Fibroblast of skin of back (primary cell): ENCODE data around the gene E2F6. TPM values are rescaled to one million over a fixed set of nuclear protein-coding genes. Genes with fewer than 3 reads are reported as not detected.
A peak's percentile ranks its signal among the peaks of the same experiment; 100 is the strongest.

Source experiments
- DNase-seq: peaks from one replicate; pipeline ENCODE4 v3.0.0-alpha.2; 2013
- polyA plus RNA-seq, 2 experiments: library from polyadenylated mRNA; unstranded; fragments of 120-200 nt; gene quantifications; one replicate each; pipeline ENCODE4 v1.2.1, GENCODE V29; 2013; ENCODE audit not compliant: insufficient read length in 2 of 2

Gene E2F6, protein sequence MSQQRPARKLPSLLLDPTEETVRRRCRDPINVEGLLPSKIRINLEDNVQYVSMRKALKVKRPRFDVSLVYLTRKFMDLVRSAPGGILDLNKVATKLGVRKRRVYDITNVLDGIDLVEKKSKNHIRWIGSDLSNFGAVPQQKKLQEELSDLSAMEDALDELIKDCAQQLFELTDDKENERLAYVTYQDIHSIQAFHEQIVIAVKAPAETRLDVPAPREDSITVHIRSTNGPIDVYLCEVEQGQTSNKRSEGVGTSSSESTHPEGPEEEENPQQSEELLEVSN
- polyA plus RNA-seq (2013, experiment 1 of 2; ENCODE audit: insufficient read length), result 12.1 TPM
- 8.2 TPM for polyA plus RNA-seq (2013, experiment 2 of 2; ENCODE audit: insufficient read length)

DNA sequence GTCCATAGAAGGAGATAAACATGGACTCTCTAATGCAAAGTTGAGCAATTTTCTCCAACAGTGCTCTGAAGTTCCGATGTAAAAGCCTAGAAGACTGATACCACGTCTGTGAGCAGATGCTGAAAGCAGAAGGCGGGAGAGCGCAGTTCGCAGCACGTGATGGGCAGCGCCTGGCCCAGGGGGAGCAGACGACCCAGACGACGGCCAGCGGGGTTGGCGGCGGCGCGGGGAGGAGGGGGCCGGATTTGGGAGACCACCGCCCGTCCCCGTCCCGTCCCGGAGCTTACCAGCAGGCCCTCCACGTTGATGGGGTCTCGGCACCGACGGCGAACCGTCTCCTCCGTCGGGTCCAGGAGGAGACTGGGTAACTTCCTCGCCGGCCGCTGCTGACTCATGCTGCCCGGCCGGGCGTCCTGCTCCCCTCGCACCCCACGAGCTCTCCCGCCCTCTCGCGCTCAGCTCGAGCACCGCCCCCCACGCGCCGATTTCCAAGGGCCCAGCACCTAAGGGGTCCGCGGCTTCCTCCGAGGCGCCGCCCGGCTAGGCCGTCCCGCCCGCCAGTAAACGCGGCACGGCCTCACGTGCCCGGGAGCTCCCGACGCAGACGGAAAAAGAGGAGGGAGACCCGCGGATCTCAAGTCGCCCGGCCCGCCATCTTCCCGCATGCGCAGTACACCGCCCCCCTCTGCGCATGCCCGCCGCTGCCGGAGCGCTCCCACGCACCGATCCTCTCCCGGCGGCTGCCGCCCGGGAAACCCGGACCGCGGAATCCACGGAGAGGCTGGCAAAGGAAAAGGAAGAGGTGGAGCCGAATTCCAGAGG, at the start of gene E2F6:
Gene E2F6, minus strand, starts transcription at position 677 of the 822 bp plus-strand sequence. Its CDS starts 282 bp downstream, at position 395.
- peak; percentile 94 for DNase-seq

DNA sequence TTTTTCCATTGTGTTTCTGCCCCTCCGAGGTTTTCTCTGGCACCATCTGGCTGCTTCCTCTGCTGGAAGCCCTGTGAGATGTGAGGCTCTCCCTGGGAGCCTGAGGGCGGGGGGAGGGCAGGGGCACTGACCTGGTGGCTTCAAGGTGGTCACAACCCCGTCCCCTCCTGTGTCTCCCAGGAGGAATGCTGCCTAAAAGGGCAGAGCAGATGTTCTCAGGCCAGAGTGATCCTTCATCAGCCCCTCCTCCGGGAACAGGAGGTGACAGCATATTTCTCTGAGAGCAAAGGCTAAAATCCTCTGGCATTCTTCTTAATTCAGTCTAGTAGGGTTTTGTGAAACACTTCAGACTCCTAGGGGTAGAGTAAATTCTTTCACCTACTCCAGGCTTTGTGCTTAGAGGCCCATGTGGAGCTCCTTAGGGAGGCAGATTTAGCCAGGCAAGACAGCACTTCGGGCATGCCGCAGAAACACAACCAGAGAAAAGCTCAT, 49.6 kb upstream of the E2F6 start:
- DNase-seq, result no peak

DNA sequence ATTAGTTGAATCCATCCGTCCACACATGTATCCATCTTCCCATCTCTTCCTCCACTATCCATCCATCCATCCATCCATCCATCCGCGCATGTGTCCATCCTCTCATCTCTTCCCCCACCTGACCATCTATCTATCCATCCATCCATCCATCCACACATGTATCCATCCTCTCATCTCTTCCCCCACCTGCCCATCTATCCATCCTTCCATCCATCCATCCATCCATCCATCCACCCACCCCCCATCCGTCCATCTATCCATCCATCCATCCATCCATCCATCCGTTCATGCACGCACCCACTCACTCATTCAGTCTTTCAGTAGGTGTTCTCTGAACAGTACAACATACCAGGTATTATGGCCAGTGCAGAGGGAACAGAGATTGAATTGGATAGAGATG, 48.9 kb upstream of the E2F6 start:
- no peak for DNase-seq

DNA sequence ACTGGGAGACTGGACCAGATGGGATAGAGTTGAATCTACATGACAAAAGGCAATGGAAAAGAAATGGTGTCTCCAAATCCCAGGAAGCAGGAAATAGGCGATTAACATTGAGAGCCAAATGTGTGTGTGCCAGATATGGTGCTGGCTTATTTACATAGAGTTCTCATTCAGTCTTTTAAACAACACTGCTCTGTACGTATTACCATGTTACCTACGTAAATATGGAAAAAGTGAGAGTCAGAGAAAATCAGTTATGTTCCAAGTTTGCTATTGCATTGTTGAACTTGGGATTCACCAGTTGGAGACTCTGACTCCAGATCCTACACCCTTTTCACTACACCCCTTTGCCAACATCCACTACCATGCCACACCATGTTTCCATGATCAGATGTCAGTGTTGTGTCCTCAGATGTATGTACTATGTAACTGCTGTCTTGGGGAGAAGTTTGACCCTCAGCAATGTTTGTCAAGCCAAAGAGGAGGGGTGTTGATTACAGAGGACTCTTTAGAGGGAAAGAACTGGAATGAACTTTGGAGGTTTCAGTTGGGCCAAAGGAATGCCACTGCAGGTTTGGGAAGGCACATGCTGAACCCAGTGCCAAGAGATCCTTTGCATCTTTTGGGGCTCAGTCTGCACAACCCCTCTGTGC, 48.2 kb upstream of the E2F6 start:
- no peak for DNase-seq

DNA sequence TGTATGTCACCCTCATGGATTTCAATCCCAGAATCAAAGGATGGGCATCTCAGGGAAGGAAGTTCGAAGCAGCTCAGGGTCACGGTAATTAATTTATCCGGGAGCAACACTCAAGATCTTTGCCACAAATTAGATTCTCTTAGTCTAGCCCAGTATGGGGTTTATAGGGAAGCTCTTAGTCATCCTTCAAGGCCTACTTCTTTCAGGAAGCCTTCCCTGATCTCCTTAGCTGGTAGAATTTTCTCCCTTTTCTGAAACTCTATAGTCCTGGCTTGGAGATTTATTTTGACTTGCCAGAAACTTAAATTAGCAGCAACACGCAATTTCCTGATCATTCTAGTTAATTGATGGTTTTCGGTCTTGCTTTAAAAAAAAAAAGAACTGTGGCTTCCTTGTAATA, 47.4 kb upstream of the E2F6 start:
- DNase-seq, result no peak

DNA sequence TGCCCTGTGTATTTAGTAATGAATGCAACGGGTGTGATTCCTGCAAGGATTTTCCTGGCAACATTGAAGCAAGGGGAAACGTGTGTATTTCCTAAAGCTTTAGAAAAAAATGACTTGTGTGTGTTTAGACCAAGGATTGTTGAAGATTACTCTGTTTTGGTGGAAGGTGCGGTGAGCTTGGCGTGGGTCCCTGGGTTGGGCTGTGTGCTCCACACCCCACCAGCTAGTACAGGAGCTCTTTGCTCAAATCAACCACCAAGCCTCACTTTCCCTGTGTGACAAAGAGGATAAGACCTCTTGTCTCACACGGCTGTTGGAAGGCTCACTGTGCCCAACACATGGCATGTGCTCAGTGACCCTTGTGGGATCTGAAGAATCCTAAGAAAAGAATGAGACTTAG, 46.5 kb upstream of the E2F6 start:
- no peak for DNase-seq

DNA sequence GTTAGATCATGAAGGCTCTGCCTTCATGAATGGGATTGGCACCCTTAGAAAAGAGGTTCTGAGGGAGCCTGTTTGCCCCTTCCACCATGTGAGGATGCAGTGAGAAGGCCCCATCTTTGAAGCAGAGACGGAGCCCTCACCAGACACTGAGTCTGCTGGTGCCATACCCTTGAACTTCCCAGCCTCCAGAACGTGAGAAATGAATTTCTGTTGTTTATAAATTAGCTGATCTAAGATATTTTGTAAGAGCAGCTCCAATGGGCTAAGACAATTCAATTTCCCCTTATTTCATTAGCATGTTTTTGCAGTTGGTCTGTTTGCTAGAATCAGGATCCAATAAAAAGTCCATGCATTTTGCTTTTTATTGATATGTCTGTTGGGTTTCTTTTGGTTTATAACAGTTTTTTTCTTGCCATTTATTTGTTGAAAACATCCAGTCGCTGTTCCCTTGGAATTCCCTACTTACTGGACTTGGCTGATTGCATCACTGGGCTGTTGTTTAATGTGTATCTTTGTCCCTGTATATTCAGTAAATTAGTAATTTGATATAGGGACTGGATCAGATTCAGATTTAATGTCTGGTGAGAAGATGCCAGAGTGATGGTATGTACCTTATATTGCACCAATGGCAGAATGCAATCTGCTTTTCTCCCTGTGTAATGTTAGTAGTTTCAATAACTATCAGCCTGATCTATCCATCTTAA, 43.8 kb upstream of the E2F6 start:
- no peak for DNase-seq

DNA sequence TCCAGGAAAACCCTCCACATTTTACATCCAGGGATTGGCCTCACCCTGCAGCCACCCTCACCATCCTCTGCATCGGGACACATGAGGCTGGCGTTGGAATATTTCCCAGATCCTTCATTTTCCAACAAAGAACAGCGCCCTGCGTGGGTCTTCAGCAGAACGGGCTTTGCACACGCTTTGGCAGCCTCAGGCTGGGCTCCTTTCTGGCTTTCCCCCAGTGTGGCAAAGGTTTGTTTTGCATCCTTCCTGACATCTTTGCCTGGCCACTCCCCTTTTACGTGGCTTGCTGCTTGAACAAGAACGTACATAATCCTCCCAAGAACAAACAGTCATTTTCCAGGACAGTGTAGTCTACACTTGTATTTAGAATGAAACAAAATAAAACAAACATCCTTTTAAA, 42.3 kb upstream of the E2F6 start:
- DNase-seq, result no peak

DNA sequence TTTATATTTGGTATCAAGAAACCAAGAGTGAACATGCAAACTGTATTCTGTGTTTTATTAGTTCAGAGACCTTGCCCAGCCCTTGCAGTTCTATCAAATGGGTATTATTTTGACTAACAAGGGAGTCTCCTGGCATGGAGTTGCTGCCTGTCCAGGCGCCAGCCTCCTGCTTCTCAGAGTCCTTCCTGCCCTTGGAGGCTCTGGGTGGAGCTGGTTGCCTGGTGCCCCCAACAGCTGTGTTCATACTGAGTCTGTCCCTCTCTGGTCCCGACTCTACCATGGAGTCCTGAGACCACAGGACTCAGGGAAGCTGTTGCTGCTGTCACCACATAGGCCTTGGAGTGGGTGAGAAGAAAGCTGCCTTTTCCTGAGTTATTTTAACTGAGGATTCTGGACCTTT, 41.6 kb upstream of the E2F6 start:
- no peak for DNase-seq

DNA sequence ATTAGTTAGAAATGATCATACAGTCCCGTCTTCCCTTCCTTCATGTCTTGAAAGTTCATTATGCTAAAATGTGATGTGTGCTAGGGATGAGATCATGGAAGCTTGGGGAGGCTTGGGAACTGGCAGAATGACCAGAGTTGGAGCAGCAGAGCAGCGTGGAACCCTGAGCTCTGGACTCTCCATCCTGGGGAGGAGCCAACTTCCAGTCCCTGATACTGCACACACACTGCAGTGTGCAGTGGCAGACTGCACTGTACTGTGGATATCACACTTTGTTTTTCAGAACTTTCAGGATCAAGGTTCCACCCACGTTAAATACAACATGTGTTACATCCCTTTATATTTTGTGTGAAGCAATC, 40.6 kb upstream of the E2F6 start:
- no peak for DNase-seq

DNA sequence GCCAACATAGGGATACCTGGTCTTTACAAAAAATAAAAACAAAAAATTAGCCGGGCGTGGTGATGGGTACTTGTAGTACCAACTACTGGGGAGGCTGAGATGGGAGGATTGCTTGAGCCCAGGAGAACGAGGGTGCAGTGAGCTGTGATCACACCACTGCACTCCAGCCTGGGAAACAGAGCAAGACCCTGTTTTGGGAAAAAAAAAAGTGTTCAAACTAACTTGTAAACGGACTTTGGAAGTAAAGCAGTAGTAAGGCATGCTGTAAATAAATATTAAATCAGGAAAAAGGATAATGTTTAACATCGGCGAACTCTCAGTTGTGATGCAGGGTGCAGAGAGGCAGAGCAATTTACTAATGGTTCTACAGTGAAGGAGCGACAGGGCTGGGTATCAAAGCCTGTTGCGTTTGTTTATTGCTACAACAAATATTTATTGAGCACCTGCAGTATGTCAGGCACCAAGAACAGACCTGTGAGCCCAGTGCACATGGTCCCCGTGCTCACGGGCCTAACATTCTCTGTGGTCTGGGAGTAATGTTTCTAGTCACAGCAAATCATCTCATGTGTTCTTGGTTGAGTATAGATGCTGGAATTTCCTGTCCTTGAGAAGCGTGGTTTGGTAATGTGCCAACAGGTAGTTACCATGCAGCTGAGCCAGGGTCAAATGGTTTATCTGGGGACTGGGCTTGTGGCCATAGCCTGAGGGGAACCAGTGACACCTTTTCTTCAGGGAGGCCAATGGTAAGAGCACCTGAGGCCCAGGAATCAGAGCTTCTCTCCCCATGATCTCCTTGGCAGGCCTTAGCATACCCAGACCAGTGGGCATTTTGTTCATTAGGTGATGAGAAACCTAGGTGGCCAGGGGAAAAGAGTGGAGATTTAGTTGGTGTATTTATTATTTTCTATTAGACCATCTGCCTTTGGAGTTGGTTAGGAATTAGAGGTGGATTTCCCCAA, 40.0 kb upstream of the E2F6 start:
- DNase-seq, result peak; percentile 5

DNA sequence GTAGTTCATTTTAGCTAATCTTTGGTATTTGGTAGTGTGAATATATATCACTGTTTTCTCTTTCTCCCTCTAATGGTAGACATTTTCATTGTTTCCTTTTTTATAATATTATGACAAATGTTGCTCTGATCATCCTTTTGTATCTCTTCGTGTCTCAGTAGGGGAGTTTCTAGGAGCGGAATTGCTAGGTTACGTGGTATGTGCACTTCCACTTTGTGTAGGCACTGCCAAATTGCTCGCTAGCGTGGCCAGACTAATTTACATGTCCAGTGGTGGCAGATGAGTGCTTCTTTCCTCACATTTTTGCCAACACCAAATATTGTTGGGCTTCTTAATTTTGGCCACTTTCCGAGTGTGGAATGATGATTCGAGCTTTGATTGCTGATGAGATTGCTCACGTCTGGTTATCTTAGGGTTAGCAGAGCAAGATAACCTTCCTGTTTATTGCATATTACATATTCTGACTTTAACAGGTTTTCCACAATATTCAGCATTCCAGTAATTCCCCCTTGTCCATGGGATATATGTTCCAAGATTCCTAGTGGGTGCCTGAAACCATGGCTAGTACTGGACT, 37.5 kb upstream of the E2F6 start:
- DNase-seq, result no peak

DNA sequence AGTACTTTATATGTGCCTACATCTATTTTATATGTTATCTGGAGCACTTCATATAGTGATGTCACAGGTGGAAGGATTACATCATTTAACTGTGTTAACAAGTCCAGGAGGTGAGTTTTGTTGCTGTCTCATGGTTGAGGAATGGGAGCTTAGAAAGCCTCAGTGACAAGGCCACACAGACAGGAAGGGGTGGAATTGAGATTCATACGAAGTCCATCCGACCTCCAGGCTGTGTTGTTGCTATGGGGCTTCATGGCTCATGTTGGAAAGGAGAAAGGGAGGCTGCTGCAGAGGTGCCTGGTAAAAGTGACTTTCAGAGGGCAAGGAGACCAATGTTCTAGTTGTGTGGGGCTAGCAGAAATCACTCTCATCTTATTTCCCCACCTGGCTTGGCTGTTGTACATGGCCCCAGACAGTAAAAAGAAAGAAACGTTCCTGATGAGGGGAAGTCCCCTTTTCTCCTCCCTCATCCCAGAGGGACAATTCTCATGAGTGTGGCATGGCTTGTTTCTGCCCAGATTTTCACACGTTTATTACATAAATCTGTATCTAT, 36.9 kb upstream of the E2F6 start:
- peak; percentile 17 for DNase-seq

DNA sequence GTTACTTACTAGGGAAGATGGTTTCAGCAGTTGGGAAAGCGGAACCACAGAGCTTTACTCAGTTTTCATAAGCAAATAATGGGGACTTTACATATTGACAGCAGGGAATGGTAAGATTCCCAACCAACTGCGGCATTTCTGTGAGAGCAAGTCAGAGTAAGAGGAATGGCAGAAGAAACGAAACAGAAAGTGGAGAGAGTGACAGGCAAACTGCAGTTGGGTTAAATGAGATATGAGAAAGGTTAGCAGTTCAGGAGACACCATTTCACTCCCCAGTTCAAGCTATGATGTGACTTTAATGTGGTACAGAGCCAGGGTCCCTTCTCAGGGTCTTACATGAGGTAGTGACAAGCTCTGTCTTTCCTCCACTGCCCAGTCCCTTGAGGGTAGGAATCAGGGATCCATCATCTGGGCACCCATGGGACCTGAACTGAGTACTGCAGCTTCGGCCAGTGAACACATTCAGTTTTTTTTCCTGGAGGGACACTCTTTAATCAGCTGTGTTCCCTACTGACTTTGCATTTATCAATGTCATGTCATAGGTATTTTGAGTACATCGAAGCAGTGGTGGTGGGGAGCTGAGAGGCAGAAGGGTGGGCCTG, 34.8 kb upstream of the E2F6 start:
- no peak for DNase-seq

DNA sequence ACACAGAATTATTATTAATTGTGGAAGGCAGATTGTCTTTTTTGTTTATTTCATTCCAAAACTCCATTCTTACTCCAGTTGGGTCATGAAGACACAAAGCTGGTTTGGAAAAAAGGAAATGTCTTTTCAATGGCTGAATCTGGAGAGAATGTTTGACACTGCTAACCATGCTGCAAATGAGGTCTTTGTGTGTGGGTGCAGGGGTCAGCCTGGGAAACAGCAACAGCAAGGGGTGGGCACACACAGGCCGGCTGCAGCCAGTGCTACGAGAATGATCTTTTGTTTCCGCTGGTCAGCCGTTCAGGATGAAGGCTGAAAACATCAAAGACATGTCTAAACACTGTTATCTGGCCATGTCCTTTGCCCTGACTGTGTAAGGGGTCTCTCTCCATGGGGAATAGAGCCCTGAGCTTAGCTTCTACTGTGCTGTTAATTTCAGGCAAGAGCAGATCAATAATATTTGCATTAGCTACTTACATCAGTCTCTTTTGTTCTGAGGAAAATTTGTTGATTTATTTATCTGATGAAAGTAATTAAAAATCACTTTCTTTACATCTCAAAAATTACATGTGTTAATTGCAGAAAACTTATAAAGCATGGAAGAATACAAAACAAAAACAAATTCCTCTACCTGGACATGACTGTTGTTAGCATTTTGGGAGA, 33.3 kb upstream of the E2F6 start:
- DNase-seq, result no peak

DNA sequence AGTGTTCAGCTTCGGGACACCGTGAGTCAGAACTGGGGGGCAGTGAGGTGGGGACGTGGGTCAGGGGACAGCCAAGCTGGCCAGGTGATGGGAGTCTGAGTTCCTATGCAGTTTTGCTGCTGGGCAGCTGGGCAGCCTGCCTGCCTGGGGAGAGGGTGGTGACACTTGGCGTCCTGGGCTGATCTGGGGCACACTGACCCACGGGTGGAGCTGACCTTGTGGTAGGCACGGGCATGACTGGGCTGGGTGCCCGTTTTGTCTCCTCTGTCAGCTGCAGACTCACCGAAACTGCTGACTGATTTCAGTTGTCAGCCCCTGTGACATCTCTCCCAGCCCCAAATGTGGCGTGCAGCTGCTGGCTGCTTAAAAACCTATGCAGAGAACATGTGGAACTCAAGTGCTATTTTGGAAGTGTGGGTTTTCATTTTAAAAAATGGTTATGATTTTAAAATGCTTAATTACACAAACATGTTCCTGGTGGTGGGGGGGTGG, 32.6 kb upstream of the E2F6 start:
- DNase-seq, result no peak

DNA sequence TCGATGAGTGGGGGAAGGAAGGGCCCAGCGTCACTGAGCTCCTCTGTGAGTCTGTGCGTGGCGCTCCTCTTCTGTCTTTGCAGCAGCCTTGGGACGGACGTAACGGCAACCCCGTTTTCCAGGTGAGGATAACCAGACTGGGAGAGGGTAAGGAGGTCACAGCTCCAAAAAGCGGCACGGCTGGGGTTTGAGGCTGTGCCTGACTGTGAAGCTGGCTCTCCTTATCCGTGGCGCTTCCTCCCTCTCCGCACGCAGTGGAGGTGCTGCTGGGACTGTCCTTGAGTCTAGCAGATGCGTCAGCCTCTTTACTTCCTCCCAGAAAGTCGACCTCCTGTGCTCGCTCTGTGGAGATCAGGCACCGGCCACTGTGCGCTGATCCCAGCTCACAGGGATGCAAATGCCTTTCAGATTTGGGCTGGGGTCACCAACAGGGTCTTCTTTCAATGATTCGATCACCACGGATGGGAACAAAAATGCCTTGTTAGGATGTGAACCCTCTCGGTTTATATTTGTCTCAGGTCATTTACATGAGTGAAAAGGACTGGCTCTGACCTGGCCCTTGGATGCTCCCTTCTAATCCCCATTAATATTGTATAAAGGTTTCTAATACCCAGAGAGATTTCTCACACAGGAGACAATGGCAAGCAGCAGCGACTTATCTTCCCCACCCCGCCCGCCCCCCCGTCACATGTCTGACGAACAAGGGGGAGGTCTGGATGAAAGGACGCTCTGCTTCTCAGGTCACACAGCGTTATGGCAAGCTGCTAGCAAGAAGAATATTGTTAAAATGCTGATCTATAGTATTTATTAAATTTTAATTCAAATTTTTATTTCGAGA, 30.1 kb upstream of the E2F6 start:
- no peak for DNase-seq

DNA sequence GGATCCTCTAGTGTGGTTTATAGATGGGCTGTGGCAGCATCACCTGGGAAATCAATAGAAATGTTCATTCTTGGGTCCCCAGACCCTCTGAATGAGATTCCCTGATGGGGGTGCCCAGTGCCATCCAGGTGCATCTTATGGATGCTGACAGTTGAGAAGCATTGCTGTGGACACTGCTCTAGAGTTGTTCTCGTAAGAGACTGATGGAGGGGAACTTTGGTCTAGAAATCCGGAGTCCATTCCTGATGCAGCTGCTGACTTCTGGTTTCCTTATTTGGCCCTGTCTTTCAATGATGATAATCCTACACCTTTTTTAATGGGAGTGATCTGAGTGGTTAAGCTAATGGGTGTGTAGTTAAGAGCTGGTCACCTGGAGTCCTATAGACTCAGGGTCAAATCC, 28.3 kb upstream of the E2F6 start:
- no peak for DNase-seq

DNA sequence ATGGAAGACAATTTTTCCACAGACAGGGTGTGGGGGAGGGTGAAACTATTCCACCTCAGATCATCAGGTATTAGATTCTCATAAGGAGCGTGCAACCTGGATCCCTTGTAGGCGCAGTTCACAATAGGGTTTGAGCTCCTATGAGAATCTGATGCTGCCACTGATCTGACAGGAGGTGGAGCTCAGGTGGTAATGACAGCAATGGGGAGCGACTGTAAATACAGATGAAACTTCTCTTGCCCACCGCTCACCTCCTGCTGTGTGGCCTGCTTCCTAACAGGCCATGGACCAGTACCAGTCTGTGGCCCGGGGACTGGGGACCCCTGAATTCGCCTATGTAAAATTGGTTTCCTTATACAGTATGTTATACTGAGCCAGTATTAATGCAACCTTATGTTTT, 27.3 kb upstream of the E2F6 start:
- DNase-seq, result no peak
